Measurements from ENCODE around the gene BARX1.
"Not testable (repeated sequence)": the region's sequence is repeated elsewhere in the genome, so short reads cannot be mapped to it uniquely, and the experiment has no call there.

The BARX1 gene

DNA sequence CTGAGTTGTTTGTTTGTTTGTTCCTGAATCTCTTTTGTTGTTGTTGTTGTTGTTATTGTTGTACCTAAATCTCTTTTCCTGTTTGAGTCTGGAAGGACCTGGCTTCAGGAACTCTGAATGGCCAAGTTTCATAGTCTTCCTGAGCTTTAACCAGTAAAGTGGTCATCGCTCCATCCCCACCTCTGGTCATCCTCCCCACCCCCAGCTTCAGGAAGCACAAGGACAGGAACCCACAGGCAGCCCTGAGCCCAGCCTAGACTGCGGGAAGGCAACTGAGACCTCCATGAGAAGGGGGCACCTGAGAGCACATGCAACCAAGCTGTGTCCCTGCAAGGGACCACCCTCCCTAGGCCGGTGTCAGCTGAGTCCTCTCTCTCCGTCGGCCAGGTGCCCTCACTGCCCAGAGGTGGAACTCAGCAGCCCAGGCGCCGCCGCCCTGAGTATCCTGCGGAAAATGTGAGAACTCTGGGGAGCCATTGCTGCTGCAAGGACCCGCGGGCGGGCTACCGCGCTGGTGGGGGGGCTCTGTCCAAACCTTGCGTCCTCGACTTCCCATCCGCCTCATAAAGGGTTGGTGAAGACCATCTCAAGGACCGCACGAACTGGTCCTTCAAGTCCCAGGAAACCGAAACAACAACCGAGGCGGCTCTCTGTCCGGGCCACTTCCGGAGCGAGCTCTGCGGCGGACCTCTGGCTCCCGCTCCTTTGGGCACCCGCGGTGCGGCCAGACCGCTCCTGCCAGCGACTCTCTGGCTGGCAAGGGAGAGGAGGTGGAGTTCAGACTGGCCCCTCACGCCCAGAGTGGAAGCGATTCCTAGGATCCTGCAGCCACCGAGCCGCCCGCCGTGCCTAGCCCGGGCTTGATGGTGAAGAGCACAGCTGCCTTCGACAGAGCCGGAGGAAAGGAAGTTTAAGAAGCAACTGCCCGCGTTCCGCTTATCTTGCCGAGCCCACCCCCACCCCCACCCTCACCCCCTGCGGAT lies 4.2 kb downstream of the BARX1 start:
- DNase-seq, result no peak

DNA sequence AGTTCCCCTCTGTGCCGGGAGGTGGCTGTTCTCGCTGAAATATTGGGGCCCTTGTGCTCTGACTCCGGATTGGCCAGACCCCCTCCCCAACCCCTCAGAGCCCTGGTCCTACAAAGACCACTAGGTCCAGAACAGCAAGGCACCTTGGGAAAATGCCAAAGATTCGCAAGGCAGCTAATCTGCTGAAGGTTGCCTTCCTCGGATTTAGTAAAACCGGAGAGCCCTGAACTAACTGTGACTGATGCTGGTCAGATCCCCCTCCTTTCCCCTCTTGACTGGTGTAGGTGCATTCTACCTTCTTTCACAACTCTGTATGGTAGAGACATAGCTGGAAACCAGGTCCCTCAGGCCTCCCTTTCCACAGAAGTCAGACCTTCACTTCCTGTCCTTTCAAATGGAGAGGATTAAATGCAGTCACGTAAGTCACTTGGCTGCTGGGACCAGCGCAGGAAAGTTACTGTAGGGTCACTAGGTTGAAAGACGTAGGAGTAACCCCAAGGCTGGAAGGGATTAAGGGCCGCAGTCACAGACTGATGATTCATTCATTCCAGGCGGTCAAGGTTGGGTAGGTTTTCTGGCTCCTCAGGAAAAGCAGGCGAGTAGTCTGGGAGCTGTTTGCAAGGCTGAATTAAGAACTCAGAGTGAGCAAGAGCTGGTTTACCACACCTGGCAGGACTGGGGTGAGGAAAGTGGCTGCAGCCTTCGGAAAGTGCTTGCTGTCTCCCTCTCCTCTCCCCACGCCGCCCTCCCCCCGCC lies 5.3 kb downstream of the BARX1 start:
- DNase-seq, result no peak

DNA sequence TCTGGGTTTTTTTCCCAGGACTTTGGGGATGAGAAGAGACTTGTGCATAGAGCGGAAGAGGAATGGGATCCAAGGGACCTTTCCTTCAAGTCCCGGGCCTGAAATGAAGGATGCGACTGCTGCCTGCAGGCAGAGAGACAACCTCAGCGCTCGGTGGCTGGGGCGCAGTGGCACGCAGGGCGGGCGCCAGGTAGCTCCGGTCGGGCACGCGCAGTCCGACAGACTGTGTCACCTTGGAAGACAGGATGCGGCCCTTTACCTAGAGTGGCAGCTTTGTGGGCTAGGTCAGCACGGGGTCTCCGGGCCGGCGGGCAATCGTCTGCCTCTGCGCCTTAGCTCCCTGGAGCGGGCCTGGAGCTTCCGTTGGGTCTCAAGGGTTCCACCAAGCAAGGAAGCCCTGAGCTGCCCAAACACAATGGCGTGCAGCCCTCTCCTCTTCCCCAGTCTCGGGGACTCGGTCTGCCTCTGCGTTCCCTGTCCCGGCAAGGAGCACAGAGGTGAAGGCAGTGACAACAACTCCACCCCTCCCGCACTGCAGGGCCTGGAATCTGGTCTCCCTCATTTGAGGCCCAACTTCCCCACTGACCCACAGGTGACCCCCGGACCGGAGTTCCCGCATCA lies 6.0 kb downstream of the BARX1 start:
- DNase-seq, result no peak

DNA sequence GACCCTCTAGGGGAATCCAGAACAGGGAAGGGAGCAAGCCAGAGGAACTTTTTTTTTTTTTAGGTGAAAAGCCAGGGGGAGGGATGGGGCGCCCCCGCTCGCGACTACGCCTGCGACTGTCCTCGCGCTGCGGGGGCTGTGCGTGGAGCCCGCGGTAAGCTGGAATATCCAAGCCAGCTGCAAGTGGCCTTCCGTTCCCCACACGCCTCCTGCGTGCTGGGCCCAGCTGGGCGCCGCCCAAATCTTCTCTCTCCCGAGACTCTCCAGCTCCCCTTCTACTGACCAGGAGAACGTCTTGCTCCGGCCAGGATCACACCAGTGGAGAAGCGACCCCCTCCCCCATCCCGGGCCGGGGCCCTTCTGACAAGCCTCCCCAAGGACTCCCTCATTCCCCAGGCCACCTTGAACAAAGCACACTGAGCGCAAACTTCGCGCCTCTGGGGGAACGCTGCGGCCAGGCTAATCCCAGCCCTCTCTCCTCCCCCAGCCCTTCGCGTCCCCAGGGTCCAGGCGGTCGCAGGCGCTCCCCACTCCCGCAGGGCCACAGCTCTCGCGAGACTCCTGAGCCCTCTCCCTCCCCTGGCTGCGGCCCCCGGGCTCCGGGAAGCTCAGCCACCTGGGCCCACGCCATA lies 6.6 kb downstream of the BARX1 start:
- no peak for DNase-seq

DNA sequence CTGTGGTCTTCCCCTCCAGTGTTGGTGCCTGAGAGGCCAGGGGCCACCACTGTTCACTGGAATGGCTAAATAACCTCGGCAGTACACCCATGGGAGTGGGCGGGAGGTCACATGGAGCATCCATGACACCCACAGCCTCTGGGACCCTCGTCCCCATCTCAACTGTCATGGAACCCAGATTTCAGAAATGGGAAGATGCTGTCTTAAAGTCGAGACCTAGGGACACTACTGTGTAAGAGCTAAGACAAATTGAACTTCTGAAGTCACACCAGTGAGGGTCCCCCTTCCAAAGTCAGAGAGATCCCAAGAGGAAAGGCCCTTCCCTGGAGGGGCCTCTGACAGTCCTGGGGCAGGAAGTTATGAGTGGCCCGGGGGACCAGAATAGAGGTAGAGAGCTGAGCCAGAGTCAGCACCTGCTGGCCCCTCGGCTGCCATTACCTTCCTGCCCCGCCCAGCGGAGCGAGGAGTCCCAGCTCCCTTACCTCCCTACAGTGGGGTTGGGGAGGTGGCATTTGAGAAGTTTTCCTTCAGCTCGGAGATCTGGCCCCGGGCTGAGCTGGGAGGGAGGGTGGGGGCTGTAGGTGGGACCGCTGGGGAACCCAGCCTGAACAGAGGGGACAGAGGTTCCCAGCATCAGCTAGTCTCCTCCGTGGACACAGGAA lies 7.6 kb downstream of the BARX1 start:
- no peak for DNase-seq

DNA sequence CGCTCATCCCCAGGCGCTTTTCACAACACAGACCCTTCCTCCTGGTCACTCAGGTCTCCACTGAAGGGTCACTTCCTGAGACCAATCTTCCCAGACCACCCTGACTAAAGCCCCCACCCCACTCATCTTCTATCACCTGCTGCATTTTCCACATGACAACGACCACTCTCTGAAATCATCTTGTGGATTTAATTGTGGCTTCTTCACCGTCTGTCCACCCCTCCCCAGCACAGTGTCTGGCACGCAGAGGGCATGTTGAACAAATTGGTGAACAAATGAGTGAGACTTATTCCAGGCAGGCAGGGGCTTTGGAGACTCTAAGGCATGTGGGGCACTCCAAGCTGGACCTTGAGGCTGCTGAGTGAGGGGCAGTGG lies 8.8 kb downstream of the BARX1 start:
- no peak for DNase-seq

DNA sequence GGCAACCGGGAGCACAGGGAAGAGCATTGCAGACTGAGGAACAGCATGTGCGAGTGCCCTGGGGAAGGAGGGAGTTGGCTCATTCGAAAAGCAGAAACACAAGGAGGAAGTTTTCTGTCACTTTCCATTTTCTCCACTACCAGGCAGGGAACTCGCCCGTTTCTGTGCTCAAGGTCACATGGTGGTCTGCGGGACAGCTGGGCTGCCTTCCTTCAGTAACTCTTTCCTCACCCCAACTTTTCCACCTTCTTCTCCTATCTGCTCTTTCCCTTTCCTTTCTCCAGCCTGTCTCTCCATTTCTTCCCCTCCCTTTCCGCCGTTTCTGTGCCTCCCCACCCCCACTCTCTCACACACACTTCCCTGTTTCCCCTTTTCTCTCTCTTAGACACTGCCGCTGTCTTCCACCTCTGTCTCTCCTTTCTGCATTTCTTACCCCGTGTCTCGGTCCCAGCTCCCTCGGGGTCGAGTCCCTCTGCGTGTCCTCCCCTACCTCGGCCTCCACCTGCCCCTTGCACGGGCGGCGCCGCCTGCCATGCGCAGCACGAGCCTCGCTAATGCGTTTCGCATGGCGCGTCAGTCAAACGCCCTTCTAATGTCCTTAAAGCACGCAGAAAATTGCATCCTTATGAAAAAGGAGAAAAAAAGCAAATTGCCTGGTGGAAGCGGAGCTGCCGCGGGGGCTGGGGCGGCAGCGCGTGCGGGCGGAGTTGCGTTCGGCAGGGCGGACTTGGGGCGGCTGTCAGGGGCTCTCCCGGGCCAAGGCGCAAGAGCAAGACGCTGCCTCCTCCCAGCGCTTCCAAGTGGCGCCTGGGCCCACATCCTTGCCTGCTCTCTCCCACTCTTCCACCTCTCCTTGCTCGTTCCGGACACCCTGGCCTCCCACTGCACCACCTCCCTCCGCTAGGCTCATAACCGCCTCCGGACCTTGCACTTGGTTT lies 9.5 kb downstream of the BARX1 start:
- DNase-seq, result no peak

DNA sequence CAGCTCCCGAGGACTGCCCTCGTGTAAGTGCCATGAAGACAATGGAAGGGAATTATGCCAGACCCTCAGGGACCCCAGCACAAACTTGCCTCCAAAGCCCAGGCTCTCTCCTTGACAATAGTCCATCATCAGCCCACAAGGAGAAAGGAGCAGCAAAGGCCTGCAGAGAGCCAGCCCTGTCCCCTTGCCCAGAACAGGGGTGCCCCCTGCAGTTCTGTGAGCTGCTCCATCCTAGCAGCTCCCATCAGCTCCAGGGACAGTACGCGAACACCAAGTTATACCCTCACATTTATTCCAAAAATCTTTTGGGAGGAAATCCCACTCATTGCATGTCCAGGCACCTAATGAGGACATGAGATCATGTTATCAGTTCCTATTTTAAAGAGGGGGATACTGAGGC lies 11.1 kb downstream of the BARX1 start:
- DNase-seq, result no peak

DNA sequence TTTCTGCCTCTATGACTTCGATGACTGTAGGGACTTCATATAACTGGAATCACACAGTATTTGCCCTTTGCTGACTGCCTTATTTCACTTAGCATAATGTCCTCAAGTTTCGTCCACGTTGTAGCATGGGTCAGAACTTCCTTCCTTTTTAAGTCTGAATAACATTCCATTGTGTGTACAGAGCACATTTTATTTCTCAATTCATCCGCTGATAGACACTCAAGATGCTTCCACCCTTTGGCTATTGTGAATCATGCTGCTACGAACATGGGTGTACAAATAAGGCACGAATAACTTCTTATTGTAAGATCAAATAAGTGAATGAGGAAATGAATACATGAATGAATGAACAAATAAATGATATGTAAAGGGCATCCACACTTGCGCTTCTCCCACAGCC lies 13.0 kb downstream of the BARX1 start:
- no peak for DNase-seq

DNA sequence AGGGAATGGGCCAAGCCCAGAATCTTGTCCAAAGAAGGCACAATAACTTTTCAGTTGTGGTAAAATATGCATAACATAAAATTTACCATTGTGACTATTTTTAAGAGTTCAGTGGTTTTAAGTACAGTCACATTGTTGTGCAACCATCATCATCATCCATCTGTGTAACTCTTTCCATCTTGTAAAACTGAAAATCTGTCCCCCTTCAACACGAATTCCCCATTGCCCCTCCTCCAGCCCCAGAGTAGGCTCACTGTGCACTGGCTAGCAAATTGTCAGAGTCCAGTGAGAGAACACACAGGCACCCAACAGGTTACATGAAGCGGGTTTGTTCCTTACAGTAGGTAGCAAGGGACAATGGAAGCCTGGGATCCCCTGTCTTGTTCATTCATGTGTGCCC lies 13.7 kb downstream of the BARX1 start:
- DNase-seq, result no peak

DNA sequence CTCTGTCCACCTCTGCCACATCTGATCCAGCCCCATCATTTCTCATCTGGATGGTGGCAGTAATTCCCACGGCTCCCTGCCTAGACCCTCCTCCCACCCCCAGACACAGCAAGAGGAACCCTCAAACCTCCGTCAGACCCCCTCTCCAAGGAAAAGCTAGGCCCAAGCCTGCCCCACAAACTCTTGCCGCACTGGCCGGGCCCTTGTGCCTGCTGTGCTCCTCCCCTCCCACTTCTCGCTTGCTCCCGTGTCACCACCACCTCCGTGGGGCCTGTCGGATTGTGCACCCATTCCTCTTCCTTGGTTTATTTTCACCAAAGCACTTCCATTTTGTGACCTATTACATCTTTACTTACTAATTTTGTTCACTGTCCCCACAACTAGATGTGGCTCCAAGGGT lies 14.2 kb downstream of the BARX1 start:
- no peak for DNase-seq

DNA sequence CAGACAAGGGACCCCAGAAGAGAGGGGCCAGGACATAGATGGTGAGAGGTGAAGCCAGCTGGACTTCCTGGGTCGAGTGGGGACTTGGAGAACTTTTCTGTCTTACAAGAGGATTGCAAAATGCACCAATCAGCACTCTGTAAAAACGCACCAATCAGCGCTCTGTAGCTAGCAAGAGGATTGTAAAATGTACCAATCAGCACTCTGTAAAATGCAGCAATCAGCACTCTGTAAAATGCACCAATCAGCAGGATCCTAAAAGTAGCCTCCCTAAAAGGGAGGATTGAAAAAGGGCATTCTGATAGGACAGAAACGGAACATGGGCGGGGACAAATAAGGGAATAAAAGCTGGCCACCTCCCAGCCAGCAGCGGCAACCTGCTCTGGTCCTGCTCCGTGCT lies 15.6 kb downstream of the BARX1 start:
- DNase-seq, result not testable (repeated sequence)

DNA sequence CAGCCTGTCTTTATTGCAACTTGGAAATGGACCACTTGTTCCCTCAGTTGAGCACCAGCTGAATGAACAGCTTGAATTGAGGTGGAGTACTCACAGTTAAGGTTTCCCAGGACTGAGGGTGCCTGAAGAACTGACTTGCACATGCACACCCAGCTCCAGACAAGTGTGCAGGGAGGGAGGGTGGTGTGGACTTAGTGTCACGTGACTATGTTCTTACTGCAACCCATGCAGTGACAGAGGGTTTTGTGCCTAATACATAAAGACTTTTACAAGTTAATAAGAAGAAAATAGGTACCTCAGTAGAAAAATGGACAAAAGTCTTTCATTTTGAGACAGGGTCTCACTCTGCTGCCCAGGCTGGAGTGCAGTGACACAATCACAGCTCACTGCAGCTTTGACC lies 18.0 kb downstream of the BARX1 start:
- no peak for DNase-seq

DNA sequence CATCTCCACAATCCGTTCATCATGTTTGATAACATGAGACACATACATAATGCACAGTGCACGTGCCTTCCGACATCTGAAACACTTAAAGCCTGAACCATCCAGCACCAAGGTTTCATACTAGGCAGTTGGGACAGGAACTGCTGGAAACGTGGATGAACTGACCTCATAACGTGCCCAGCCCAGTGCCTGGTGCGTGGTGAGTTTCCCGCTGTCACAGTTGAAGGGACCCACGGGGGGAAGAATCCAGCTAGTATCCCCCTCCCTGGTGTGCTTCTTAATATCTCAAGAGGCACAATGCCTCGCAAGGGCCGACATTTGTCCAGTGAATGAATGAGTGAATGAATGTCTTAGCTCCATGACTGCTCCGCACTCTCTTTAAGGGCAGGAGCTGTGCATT lies 23.2 kb downstream of the BARX1 start:
- DNase-seq, result no peak

DNA sequence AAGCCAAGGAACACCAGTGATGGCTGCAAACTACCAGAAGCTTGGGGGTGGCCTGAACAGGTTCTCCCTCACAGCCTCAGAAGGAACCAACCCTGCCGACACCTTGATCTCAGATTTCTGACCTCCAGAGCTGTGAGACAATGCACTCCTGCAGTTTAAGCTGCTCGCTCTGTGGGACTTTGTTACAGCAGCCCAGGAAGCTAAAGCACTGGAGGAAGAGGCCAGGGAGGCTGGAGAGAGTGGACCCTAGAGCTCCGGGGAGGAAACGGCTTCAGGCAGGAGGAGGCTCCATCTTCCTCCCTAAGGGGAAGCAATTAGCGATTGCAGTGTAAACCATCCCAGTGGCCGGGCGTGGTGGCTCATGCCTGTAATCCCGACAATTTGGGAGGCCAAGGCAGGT lies 25.1 kb downstream of the BARX1 start:
- DNase-seq, result no peak

DNA sequence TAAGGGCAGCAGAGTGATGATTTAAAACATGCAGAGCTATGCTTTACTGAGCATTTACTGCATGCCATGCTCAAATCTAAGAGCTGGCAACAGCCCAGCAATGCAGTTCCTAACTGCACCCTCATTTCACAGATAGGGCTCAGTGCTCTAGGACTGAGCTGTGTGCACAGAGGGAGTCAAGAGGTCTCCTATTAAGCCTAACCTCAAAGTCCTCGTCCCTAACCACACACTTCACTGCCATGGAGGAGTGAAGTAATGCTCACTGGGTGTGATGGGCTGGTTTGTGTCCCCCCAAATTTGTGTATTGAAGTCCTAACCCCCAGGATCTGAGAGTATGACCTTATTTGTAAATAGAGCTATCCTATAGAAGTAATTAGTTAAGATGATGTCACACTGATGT lies 25.9 kb downstream of the BARX1 start:
- no peak for DNase-seq

DNA sequence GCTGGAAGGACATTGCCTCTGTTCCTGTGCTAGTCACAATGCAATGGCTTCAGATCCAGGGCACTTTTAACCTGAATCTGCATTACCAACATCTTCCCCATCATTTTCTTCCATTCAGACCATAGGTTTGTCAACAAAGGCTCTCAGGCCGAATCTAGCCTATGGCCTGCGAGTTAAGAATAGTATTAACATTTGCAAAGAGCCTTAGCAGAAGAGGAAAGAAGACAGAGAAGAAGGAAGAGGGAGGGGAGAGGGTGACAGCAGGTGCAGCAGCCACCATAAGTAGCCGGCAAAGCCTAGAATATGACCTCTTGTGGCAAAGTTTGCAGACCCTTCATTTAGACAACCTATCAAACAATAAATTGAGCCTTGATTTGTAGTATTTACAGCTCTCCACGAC lies 32.6 kb downstream of the BARX1 start:
- no peak for DNase-seq

DNA sequence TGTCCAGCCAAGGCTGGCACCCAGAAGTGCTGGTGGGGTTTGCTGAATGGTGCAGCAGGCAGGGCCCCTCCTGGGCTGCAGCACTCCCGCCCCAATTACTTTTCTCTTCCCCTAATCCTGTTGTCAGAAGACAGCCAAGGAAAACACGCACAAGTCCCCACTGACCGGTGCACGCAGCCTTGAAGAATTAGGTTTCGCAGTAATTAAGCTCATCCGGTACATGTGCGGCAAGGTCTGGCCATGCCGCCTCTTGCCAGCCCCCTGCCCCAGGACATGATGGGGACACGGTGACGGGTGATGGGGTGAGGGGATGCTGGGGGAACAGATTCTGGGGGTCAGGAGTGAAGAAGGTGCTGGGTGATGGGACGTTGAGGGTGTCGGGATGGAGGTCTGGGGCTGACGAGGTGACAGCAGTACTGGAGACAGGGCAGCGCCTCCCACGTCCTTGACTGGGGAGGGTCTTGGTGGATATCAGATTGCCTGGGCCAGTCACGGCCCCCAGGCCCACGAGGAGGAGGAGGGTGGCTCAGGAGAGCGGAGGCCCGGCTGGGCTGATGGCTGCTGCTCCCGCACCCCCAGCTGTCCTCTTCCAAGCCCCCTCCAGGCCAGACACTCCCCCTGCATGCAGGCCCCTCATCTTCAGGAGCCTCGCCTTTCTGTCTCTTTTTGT lies 34.9 kb downstream of the BARX1 start:
- no peak for DNase-seq

DNA sequence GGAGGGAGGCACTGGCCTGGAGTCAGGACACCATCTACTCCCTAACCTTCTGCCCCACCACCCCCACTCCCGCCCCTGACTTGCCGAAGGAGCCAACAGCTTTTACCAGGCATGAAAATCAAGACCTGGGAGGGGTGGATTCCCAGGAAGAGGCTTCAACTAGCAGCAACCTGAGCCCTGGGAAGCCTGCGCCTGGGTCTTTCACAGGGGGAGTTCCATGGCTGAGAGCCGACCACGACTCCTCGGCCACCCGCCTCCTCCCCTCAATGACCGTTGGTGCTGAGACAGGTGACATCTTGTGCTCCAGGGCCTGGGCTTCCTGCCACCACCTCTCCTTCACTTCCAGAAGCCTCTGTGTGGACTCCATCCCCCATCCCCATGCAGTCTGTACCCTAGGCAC lies 37.1 kb downstream of the BARX1 start:
- DNase-seq, result no peak

DNA sequence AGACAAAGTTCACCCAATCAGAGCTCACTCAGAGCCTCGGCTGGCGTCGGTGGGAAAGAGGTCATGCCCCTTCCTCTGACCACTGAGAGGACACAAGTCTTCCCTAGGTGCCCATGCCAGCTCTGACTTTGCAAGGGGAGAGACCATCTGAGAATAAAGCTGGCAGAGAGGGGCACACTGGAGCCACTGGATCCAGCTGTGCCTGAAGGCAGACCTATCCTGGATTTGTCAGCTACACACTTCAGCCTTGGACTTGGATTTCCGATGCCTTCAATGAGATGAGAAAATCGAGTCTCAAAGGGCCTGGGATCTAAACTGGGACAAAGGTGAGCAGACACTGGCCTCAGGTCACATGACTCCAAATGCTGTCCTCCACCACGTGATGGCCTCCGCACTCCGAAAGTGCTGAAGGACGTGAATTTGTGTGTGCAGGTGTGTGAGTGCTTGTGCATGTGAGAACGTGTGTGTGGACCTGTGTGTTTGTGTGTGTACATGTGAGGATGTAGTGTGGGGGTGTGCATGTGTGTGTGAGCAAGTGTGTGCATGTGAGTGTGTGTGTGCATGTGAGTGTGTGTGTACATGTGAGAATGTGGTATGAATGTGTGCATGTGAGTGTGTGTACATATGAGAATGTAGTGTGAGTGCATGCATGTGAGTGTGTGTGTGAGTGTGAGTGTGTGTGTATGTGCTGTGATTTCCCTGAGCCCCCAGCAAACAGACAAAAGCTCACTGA lies 37.9 kb downstream of the BARX1 start:
- no peak for DNase-seq
